Activated CD4-positive, CD25-positive, alpha-beta regulatory T cell treated with anti-CD3 and anti-CD28 coated beads, Interleukin-2, amount 50 U/mL, for 16 hours (primary cell): ENCODE results near the gene TARBP1.
A peak's percentile ranks its signal among the peaks of the same experiment; 100 is the strongest.
"Not testable (repeated sequence)": the region's sequence is repeated elsewhere in the genome, so short reads cannot be mapped to it uniquely, and the experiment has no call there.

Source experiments
- DNase-seq: peaks from one replicate; pipeline ENCODE4 v3.0.0-alpha.2; 2020; ENCODE audit warnings: low read depth, low spot score

Gene TARBP1

DNA sequence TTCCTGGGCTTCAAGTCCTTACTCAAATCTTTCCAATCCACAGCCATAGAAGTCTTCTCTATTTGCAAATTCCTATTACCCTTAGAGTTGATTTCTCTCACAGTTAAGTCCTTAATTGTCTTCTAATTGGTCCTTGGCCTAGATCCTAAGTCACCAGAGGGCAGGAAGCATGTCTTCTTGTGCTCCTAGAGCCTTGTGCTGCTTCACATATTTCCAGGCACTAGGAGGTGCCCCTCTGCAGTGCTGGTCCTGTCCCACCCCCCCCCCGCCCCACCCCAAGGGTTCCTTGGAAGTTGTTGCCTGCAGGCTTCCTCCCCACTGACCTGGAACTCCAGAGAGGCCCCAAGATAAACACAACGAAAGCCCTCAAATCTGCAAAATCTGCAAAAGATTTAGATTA lies 28.1 kb upstream of the TARBP1 start:
- no peak for DNase-seq

DNA sequence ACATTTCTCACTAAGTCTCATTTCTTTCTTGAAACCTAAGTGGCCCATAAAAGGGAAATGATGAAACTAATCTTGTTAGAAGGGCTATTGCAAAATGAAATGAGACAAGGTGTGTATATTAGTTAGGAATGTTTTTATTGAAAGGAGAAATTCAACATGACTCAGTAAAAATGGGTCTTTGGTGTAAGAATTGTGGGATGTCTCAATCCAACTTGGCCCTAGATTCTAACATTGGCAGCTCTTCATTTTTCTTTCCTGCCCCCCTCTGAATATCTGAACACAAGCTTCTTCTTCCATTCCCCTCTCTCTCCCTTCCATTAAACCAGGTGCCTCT lies 26.8 kb upstream of the TARBP1 start:
- no peak for DNase-seq

DNA sequence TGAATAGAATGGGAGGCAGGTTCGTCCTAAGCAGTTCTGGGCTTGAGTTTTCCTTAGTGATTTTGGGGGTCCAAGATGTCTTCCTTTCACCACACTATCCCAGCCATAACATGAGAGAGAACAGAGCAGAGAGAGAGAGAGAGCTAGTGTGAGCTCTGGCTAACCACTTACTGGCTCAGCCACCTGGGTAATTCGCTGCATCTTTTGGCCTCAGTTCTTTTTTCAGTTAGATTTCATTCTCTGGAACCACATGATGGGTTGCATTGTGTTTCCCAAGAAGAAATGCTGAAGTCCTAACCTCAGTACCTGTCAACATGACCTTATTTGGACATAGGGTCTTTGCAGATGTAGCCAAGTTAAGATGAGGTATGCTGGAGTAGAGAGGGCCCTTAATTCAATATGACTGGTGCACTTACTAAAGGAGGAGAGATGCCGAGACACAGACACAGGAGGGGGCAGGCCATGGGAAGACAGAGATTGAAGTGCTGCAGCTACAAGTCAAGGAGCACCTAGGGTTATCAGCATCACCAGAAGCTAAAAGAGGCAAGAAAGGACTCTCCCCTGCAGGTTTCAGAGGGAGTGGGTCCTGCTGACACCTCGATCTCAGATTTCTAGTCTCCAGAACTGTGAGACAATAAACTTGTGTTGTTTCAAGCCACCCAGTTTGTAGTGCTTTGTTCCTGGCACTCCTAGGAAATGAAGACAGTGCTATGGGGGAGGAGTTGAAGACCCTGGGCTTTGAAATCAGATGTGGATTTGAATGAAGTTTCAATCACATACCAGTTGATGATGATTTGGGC lies 26.2 kb upstream of the TARBP1 start:
- no peak for DNase-seq

DNA sequence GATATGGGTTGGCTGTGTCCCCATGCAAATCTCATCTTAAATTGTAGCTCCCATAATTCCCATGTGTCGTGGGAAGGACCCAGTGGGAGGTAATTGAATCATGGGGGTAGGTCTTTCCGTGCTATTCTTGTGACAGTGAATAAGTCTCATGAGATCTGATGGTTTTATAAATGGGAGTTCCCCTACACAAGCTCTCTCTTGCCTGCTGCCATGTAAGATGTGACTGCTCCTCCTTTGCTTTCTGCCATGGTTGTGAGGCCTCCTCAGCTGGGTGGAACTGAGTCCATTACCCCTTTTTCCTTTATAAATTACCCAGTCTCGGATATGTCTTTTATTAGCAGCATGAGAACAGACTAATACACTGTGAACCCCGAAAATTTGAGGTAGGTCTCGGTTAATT lies 25.3 kb upstream of the TARBP1 start:
- DNase-seq = not testable (repeated sequence)

DNA sequence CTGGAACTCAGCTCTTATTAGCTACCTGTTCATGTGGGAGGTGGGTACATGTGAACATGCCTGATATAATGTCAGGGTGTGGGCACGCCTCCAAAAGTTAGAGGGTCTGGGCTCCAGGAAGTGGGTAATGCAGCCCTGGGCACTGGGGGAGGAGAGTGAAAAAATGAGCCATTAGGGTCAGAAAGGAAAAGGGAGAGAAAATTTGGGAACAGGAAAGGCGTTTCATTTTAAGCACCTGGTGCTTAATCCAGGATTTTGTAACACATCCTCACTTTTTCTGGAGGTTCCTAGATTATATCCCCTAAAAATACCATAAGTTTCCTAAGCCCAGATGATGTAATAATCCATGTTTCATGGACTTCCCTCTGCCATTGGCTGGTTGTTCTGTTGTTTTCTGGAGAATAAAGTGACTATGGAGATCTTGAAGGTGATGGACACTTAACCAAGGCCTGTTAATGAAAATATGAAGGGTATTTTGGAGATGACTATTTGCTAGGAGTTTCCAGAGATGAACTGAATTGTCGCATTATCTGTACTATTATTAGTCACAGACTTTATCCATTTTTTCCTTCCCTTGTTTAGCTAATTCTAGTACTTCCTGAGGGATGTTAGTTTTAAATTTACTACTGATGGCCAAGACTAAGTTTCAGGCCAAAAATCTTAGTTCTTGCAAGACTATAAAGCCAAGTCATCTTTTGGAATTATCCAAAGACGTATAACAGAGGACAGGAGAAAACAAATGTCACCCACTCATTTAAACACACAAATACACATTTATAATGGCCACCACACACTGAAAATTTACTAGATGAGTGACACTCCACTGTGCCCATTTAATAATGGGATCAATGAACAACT lies 24.4 kb upstream of the TARBP1 start:
- no peak for DNase-seq

DNA sequence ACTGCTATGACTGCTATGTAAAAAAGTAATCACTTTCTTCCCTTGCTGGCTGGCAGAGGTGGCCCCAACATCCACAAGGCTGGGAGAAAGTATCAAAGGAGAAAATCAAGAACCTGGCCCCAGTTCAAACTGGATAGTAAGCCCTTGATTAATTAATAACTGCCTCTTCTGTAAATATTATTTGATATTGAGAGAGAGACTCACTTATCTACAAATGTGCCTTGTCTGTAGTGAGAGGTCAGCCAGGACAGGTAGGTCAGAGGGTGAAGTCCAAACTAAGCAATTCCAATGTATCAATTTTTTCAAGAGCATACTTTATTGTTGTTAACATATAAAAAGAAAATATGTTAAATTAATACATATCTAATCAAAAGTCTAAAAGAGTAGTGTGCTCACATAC lies 23.8 kb upstream of the TARBP1 start:
- no peak for DNase-seq

DNA sequence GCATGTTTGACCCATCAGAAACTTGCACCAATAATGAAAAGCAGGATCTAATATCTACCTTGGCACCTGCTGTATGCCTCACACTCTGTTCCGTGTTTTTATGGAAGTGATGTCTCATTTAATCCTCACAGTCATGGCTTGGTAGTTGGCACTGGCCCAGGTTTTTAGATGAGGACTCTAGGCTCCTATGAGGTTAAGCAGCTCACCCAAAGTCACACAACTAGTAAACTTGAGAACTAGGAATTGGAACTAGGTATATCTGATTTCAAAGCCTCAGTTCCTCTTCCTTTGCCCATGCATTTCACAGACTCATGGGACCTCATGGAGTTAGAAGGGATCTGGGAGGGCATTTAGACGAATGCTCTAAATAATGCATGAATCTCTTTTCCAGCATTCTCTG lies 21.3 kb upstream of the TARBP1 start:
- no peak for DNase-seq

DNA sequence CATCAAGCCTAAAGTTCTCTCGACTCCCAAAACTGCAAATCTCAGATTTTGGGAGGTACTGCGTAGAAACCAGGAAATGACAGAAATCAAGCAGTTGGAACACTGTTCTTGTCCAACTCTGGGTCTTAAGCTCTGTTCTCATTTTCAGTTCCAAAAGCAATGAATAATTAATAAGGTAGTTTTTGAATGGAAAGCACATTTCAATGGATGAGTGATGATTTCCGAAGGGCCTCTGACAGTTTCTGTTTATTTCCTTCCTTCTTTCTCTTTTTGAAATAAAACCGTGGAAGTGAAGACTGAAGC lies 20.9 kb upstream of the TARBP1 start:
- no peak for DNase-seq

DNA sequence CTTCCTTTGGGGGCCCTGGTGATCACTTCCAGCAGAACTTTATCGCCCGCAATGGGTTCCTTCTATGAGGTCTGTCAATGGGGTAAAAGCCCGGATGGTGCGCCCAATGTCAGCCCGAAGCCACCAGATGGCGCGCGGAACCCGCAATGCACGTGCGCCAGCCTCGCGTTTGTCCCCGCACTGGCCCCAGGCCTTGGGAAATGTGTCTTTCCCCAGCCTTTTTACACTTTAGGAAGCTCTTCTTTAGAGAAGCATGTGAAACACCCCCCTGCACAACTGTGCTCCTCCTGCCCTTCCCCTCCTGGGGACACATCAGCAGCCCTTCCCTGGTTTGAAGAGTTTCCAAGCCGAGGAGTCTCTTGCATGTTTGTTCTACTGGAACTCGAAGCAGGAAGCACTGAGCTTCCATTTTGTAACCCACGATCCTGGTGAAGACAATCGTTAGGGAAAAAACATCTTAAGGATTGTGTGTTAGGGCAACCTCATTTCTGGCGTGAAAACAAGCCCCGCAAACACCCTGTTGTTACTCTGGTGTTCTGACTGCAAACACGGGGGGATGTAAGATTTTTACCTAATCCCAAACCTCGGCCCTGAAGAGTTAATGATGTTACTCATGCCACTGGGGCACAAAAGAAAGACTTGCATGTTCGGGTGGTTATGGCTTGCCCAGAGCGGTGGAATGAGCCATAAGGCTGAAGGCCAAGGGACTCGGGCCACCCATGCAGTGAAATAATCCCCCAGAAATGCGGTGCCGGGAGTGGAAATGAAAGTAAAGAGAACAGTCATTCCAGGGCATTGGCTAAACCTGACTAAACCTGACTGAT lies 20.4 kb upstream of the TARBP1 start:
- peak; percentile 65 for DNase-seq

DNA sequence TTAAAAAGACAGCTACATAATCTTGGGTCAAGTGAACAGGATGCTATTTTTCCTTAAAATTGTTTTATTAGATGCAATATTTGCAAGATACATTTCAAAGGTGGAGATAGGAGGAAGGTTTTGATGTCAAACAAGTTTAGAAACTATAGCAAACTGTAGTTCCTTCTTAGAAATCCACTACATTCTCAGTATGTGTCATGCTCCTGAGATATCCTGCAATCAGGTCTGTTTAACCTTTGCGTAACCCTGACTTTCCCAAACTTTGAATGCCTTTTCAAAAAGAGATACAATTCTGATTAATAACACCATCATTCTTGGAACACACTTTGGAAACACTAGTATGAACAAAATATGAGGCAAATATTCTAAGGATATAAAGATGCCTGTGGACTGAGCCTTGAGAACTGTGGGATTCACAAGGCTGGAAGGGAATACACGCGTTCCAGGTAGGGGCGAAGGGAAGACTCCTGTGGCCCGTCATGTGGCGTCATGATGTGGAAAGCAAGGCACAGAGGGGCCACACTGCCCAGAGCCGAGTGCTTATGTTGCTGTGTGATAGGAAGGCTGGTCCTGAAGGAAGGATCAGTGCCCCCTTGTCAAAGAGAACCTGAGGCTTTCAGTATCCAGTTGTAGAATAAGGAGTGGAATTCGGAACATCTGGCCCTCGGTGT lies 19.6 kb upstream of the TARBP1 start:
- DNase-seq = no peak

DNA sequence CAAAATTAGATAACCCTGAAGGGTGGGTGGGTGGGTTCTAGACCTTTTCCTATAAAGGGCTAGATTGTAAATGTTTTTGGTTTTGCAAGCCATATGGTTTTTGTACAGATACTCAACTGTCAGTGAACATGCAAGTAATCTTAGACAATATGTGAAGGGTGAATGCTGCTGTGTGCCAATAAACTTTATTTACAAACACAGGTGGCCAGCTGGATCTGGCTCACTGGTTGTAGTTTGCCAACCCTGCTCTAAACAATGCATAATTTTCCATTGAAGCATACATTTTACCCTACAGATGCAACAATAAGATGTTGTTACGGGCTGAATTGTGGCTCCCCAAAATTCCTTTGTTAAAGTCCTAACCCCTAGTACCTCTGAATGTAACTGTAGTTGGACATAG lies 18.6 kb upstream of the TARBP1 start:
- no peak for DNase-seq

DNA sequence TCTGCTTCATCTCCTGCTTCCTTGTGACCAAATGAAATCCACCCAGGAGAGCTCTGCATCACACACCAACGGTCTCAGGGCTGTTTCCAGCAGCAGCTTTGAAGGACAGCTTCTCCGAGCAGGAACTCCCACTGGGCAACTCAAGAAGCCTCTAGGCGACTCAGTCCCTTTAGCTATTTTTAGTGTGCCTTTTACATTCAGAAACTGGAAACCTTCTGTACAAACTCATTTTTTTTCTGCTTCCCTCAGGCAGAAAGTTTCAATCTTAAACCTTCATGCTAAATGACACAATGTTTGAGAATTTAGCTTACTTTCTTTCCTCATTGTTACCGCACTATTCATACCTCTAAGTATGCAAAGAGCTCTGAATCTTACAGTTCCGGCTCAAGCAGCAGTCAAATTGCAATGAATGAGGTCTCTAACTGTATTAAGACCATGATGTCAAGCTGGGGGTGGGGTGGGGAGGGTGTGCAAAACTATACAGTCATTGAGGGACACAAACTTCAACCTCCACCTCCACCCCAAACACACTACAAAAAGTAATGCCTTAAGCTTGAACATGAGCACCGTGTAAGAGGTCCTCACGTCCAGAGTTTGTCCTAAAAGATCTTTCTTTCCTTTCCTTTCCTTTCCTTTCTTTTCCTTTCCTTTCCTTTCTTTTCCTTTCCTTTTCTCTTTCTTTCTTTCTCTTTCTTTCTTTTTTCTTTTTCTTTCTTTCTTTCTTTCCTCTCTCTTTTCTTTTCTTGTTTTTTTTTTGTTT lies 16.4 kb upstream of the TARBP1 start:
- DNase-seq = no peak

DNA sequence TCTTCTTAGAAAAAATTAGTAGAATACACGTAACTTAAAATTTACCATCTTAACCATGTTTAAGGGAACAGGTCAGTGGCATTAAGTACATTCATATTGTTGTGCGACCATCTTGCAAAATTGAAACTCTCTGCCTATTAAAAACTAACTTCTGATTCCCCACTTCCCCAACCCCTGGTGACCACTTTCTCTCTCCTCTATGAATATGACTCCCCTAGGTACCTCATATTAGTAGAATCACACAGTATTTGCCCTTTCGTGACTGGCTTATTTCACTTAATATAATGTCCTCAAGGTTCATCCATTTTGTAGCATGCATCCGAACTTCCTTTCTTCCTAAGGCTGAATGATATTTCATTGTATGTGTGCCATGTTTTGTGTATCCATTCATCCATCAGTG lies 15.1 kb upstream of the TARBP1 start:
- no peak for DNase-seq

DNA sequence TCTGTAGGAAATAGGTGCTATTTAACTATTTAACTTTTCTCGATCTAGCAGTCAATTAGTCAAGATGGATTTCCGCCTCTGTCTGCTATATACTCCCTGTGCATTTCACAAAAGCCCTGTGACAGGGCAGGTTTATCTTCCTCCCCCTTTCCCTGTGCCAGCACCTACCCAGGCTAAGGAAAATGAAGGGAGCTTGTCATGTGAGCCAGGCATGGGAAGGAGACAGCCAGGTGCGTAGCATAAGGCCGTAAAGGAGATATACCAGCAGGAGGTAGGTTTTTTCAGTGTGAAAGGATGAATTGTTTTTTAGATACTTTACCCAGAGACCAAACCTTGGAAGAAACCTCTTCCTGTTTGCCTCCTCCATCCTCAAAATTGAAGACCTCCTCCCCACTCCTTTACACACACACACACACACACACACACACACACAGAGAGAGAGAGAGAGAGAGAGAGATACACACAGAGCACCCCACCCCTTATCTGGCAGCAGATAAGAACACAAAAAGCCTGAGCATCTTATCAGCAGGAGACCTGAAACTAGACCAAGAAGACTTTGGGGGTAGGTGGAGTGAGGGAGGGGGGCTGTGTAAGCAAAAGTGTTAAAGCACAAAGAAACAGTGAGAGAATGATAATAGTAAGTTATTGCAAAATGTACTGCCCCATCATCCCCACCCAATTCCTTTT lies 12.0 kb upstream of the TARBP1 start:
- DNase-seq = no peak

DNA sequence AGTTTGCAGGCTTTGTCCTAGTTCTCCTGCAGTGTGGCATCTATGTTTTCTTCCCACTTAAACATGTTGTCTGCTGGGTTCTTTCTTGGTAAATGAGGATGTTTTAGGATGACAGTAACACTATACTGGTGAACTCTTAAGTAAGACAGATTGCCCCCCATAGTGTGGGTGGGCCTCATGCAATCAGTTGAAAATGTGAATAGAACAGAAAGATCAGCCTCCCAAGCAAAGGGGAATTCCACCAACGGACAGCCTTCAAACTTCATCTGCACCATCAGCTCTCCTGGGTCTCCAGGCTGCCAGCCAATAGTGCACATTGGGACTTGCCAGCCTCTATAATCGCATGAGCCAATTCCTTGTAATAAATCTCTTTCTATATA lies 10.7 kb upstream of the TARBP1 start:
- no peak for DNase-seq

DNA sequence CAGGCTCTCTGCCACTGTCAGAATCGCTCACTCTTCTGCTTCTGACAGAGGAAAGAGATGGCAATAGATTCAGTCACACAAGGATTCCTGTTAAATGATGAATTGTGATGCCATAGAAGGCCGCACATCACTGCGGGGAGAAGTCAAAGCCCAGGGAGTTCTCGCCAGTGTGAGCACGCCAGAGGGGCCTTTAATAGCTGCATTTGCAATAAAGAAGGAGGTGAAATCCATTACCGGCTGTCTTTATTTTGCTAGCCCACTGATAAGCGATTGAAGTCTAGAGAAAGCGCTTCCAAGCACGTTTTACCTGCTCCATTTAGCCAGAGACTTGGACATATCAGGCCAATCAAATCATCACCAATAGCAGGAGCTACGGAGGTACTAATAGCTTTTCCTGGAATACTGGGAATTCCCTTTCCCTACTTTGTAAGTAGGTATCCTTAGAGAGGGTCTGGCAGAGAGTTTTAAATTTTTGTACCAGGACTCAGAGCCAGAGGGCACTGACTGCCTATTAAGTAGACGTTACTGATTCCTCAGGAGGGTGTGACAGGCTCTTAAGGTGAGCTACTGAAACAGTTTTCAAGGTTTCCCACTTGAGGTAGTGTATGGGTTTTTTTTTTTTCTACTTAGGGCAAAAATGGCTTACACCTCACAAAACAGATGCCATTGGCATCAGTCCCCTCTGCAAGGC lies 10.2 kb upstream of the TARBP1 start:
- no peak for DNase-seq

DNA sequence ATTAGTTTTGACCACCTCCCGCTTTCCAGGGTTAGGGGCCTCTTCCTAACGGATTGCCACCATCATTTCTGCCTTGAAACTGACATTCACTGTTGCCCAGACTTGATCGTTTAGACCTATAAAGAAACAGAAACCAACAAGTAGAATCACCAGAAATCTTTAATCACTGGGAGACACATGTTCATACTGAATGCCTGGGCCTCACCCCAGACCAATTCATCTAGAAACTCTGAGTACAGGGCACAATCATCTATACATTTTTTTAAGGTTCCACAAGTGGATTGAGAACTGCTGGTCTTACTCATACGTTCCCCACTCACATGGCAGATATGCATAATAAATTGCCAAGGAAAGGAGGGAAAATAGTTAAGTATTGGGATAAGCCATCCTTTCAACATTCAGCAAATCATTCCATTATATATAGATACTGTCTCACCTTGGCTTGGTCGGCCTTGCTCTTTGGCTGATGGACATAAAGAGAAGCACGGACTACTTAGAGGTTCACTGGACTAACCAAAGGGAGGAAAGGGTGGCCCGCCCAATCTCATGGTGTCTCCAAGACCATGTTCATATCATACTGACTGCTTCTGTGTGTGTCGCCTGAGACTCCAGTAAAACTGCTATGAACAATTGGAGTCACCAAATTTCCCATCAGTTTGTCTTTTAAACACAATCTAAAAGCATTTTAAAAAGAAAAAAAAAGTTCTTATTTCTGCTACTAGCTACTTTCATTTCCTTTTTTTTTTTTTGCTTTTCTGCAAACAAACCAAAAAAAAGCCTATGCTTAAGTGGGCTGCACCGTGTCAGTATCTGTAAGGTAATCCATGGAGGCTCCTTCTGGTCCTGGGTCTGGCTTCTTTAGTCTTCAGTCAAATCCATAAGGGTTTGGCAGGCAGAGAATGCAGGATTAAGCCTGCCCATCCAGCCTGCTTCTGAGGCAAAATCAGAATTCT lies 9.4 kb upstream of the TARBP1 start:
- DNase-seq = no peak

DNA sequence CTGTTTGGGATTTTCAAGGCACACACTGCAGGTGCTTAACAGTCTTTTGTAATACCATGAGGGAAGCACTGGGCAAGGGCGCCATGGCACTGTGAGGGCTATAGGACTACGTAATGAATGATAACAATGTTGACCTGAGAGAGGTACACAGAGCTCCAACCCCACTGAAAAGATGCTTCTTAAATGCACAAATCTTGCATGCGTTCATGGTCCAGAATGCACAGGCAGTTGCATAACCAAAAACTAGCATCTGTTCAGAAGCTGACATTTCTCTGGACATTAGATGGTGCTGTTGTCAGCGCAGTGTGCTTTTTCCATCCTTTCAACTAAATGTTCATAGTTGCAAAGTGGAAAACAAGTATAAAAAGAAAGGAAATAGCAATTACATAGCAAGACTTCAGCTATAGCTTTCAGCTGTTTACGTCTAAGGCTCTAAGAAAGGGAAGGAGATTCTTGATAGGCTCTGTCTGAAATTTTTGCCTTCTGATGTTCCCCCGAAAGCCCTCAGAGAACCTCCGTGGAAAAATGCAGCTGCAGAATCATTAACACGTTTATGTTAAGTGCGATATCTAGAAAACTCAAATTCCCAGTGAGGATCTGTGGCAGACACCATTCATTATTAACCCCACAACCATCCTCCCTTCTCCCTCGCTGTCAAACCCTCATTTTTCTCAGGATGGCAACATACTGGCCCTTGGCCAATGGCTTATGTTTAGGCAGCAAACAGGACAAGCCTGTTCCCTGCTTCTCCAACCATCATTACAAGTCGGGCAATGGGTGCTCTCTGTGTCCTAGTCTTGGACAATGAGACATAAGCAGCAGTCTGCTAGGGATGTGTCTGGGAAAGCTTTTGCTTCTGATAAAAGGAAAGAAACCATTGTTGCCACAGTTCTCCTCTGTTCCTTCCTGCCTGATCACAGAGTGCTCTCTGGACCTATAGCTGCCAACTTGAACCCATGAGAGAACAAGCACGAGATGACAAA lies 8.2 kb upstream of the TARBP1 start:
- no peak for DNase-seq
